Omental fat pad (tissue), 4 donors: ENCODE results near the gene LIX1. TPM values are rescaled to one million over a fixed set of nuclear protein-coding genes. Genes with fewer than 3 reads are reported as not detected.
"Not testable (repeated sequence)": the region's sequence is repeated elsewhere in the genome, so short reads cannot be mapped to it uniquely, and the experiment has no call there.

Experiments used
- ATAC-seq: fragments of 150-250 bp; one replicate; pipeline ENCODE4 v1.9.1; 2016; ENCODE audit warnings: mild to moderate bottlenecking, moderate library complexity; ENCODE audit not compliant: low FRiP score
- DNase-seq: peaks from one replicate; pipeline ENCODE4 v3.0.0-alpha.2; 2019; ENCODE audit warnings: low spot score
- CTCF ChIP-seq, 3 donors: fragments of 450-650 bp; IDR thresholded peaks; one replicate each; pipeline ENCODE4 v1.5.1; 2016 to 2017; ENCODE audit warnings: antibody characterized with exemption in 3 of 3, mild to moderate bottlenecking in 3 of 3, moderate library complexity in 2 of 3
- total RNA-seq, 4 donors: library from RNA; depleted of rRNA; stranded (reverse); fragments of >200 nt; gene quantifications; one replicate each; pipeline ENCODE4 v1.1.0, GENCODE V29; 2016

LIX1 gene
- not detected for total RNA-seq

- ATAC-seq (peak; percentile 59), DNase-seq (no peak)
- no peak for TF ChIP-seq CTCF (IDR thresholded peaks at IDR 0.05)
These were observed at the start of gene LIX1 for GRCh38 chr5:97142521-97143254. Gene LIX1 (minus strand): TSS chr5:97142611. CDS start chr5:97142576, 35 bp downstream.

- ATAC-seq (no peak), DNase-seq (no peak)
- TF ChIP-seq CTCF (IDR thresholded peaks at IDR 0.05): no peak
These were observed 49.5 kb upstream of the LIX1 start for GRCh38 chr5:97191893-97192292.

- DNase-seq, ATAC-seq: not testable (repeated sequence)
These were observed 47.1 kb upstream of the LIX1 start for GRCh38 chr5:97189523-97189922.

GRCh38 chr5:97183930-97184213 is 41.5 kb upstream of the LIX1 start:
- DNase-seq (no peak), ATAC-seq (no peak)
- no peak for TF ChIP-seq CTCF (IDR thresholded peaks at IDR 0.05)

GRCh38 chr5:97183100-97183929 is 40.9 kb upstream of the LIX1 start, which contains the start of gene RIOK2:
Gene RIOK2 (minus strand): TSS chr5:97183247. CDS start chr5:97183191, 56 bp downstream.
- ATAC-seq: peak; percentile 97
- TF ChIP-seq CTCF (IDR thresholded peaks at IDR 0.05): no peak
- peak; percentile 76 for DNase-seq

GRCh38 chr5:97182571-97183099 is 40.2 kb upstream of the LIX1 start:
- no peak for DNase-seq
- no peak for TF ChIP-seq CTCF (IDR thresholded peaks at IDR 0.05)
- ATAC-seq: no peak

GRCh38 chr5:97181856-97182545 is 39.6 kb upstream of the LIX1 start:
- no peak for TF ChIP-seq CTCF (IDR thresholded peaks at IDR 0.05)
- ATAC-seq (no peak), DNase-seq (no peak)

- not testable (repeated sequence) for ATAC-seq, DNase-seq
These were observed 37.0 kb upstream of the LIX1 start for GRCh38 chr5:97179457-97179856.
